CD4-positive, alpha-beta T cell (primary cell): ENCODE measurements around the gene RIPPLY3. TPM values are rescaled to one million over a fixed set of nuclear protein-coding genes. Genes with fewer than 3 reads are reported as not detected.
A peak's percentile ranks its signal among the peaks of the same experiment; 100 is the strongest.

Experiments used
- ATAC-seq: fragments of 200-7000 bp; cut with Tn5 transposase; one replicate; pipeline ENCODE4 v1.10.0; 2022; ENCODE audit warnings: mild to moderate bottlenecking; ENCODE audit not compliant: poor library complexity
- CTCF ChIA-PET: fragments of 350-600 bp; sonication (Branson Sonifier 250); formaldehyde crosslinking; loops from one replicate; lab custom pipeline; 2021; ENCODE audit warnings: antibody characterized with exemption, inconsistent platforms; lab: Charles Lee
- POLR2A ChIA-PET: fragments of 350-600 bp; sonication (Branson Sonifier 250); formaldehyde crosslinking; loops from one replicate; lab custom pipeline; 2021; ENCODE audit warnings: antibody characterized with exemption, inconsistent platforms; lab: Charles Lee
- DNase-seq, 14 experiments: peaks; one replicate each; pipeline ENCODE4 v3.0.0-alpha.2; 2013 to 2020; ENCODE audit warnings: mixed read lengths in 2 of 14
- H3K27ac ChIP-seq, 2 donors: one replicate each; pipeline versions ENCODE4 v1.5.1 to v1.7.0; 2013; ENCODE audit warnings: low read length in 2 of 2, low read depth in 1 of 2, mild to moderate bottlenecking in 1 of 2
- H3K27me3 ChIP-seq, 2 experiments: 1 replicate in 1 of 2; 2 replicates in 1 of 2; pipeline versions ENCODE4 v1.6.1 to v1.7.0; 2013; ENCODE audit warnings: low read length in 2 of 2, control low read depth in 1 of 2, mild to moderate bottlenecking in 1 of 2, moderate library complexity in 1 of 2; ENCODE audit not compliant: insufficient read depth in 2 of 2, control insufficient read depth in 1 of 2
- H3K36me3 ChIP-seq: one replicate; pipeline ENCODE4 v1.6.1; 2013; ENCODE audit warnings: low read length, control low read depth; ENCODE audit not compliant: insufficient read depth
- H3K4me1 ChIP-seq: one replicate; pipeline ENCODE4 v1.6.1; 2013; ENCODE audit warnings: low read length, control low read depth; ENCODE audit not compliant: insufficient read depth
- H3K4me3 ChIP-seq: one replicate; pipeline ENCODE4 v1.5.1; 2013; ENCODE audit warnings: mild to moderate bottlenecking, low read length, moderate library complexity
- H3K9me3 ChIP-seq, 2 experiments: 1 replicate in 1 of 2; 2 replicates in 1 of 2; pipeline versions ENCODE4 v1.6.1 to v1.7.0; 2013; ENCODE audit warnings: low read length in 2 of 2, mild to moderate bottlenecking in 2 of 2, control low read depth in 1 of 2, moderate library complexity in 1 of 2; ENCODE audit not compliant: control insufficient read depth in 1 of 2, insufficient read depth in 1 of 2
- H3K27ac Mint-ChIP-seq: one replicate; pipeline ENCODE4 v1.8.0; 2020; ENCODE audit warnings: mixed read lengths
- H3K27me3 Mint-ChIP-seq: one replicate; pipeline ENCODE4 v1.8.0; 2021; ENCODE audit warnings: mixed read lengths
- H3K36me3 Mint-ChIP-seq: one replicate; pipeline ENCODE4 v1.8.0; 2021; ENCODE audit warnings: low read depth, mixed read lengths
- H3K4me1 Mint-ChIP-seq: one replicate; pipeline ENCODE4 v1.8.0; 2021; ENCODE audit warnings: low read depth, mixed read lengths
- H3K4me3 Mint-ChIP-seq: one replicate; pipeline ENCODE4 v1.8.0; 2020; ENCODE audit warnings: mild to moderate bottlenecking, mixed read lengths
- H3K9me3 Mint-ChIP-seq: one replicate; pipeline ENCODE4 v1.8.0; 2020; ENCODE audit warnings: mixed read lengths
- CTCF ChIP-seq: fragments of 200-600 bp; IDR thresholded peaks from one replicate; pipeline ENCODE4 v1.8.0; 2022; ENCODE audit warnings: antibody characterized with exemption, mild to moderate bottlenecking
- intact Hi-C, 2 experiments: fragments of 100-400 bp; cut with DNase I in 1 of 2; cut with micrococcal nuclease in 1 of 2; formaldehyde crosslinking; loops; one replicate each; pipeline versions ENCODE4 v1.15.1 to v1.9.0; 2023 to 2025; cut with DNase I, micrococcal nuclease
- total RNA-seq, 174 experiments: library from RNA in 2 of 174; stranded (reverse) in 2 of 174; gene quantifications; one replicate each; pipeline ENCODE4 v1.2.3 and lab custom pipeline; 2021 to 2026

The RIPPLY3 gene
- total RNA-seq, 2 experiments from 2014 or later, result not detected

- Histone ChIP-seq H3K27ac (no peak overlapping the region), H3K9me3 (no peaks in the 10 kb centered on the region), H3K4me1 (peaks cover 5% of the 10 kb centered on the region), H3K4me3 (no peak overlapping the region), H3K27me3 (no peaks in the 10 kb centered on the region), H3K36me3 (peaks cover 4% of the 10 kb centered on the region)
- TF ChIP-seq CTCF, result no peak
- no peak for DNase-seq
- ChIA-PET CTCF (no interaction called here), POLR2A (no interaction called here)
- Mint-ChIP-seq H3K9me3 (no peaks in the 10 kb centered on the region), H3K27ac (no peak overlapping the region), H3K4me1 (peaks cover 12% of the 10 kb centered on the region), H3K27me3 (no peaks in the 10 kb centered on the region), H3K4me3 (no peak overlapping the region), H3K36me3 (peaks cover 30% of the 10 kb centered on the region)
- intact Hi-C loops, result loop anchor here in 1 of 2 experiments (10.0 kb wide), 2 partner anchors 304 to 886 kb away; partner anchors contain the start of genes CBR1 and VPS26C
- ATAC-seq, result no peak
Observed at GRCh38 chr21:36960676-36961284, 45.7 kb upstream of the RIPPLY3 start.

DNA sequence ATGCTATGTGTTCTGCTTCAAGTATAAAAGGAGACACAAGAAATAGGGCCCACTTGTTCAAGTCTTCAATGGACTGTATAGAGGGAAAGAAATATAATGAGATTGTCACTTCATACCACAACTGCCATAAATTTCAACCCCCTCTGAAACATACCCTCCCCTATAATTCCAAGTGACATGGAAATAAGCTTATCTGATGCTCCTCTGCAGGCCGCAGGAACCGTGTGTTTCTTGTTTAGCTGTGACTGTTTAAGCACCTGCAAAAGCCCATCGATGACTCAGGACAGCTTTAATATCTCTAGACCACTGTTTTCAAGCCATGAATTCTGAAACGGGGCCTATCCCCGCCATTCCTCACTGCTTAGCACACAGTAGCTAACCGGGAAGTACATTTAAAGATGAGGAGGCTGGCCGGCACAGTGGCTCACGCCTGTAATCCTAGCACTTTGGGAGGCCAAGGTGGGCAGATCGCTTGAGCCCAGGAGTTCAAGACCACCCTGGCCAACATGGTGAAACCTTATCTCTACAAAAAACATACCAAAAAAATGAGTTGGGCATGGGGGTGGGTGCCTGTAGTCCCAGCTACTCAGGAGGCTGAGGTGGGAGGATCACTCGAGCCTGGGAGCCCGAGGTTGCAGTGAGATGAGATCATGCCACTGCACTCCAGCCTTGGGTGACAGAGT, 44.3 kb upstream of the RIPPLY3 start:
- Mint-ChIP-seq H3K27me3 (no peaks in the 10 kb centered on the region), H3K4me1 (peaks cover 15% of the 10 kb centered on the region), H3K4me3 (no peak overlapping the region), H3K27ac (no peak overlapping the region), H3K36me3 (peaks cover 22% of the 10 kb centered on the region), H3K9me3 (no peaks in the 10 kb centered on the region)
- intact Hi-C loops, result loop anchor here in 1 of 2 experiments (10.0 kb wide), 2 partner anchors 303 to 887 kb away; partner anchors contain the start of genes CBR1 and VPS26C
- no peak for DNase-seq
- ChIA-PET CTCF (interaction anchor here (0.6 kb wide), 1 partner anchor 61 kb away, joined by 3 read pairs; no protein-coding TSS in a partner anchor), POLR2A (no interaction called here)
- Histone ChIP-seq H3K4me3 (no peak overlapping the region), H3K27ac (no peak overlapping the region), H3K27me3 (no peaks in the 10 kb centered on the region), H3K9me3 (no peaks in the 10 kb centered on the region), H3K4me1 (peaks cover 13% of the 10 kb centered on the region), H3K36me3 (no peaks in the 10 kb centered on the region)
- no peak for TF ChIP-seq CTCF
- no peak for ATAC-seq

DNA sequence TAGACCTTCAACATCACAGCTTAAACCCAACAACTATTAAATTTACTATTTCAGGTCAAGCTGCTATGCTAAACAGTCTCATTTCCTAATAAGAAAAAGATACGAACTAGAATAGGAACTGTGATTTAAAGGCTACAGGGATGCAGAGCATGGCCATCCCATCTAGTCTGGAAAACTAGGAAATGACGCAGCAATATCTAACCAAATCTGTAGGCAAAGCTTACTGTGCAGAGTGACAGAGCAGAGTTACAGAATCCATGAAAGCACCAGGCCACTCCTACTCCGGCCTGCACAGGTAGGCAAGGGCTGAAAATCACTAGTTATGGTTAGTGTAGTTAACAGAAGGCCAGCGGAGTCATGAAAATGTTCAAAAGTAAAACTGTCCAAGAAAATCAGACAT, 42.1 kb upstream of the RIPPLY3 start:
- Histone ChIP-seq H3K27me3 (no peaks in the 10 kb centered on the region), H3K4me1 (peaks cover 16% of the 10 kb centered on the region), H3K36me3 (no peaks in the 10 kb centered on the region), H3K9me3 (no peaks in the 10 kb centered on the region), H3K27ac (no peak overlapping the region), H3K4me3 (no peak overlapping the region)
- H3K27me3 Mint-ChIP-seq, result no peaks in the 10 kb centered on the region
- H3K4me3 Mint-ChIP-seq, result peak overlapping the region; percentile 37
- intact Hi-C loops, result loop anchor here in 1 of 2 experiments (10.0 kb wide), 2 partner anchors 300 to 890 kb away; partner anchors contain the start of genes CBR1 and VPS26C
- no peak for TF ChIP-seq CTCF
- POLR2A ChIA-PET, result no interaction called here
- CTCF ChIA-PET, result interaction anchor here (1.2 kb wide), 1 partner anchor 25 kb away, joined by 3 read pairs; no protein-coding TSS in a partner anchor
- peaks cover 20% of the 10 kb centered on the region for H3K4me1 Mint-ChIP-seq
- H3K27ac Mint-ChIP-seq, result peak overlapping the region; percentile 32
- peaks cover 21% of the 10 kb centered on the region for H3K36me3 Mint-ChIP-seq
- ATAC-seq (no peak), DNase-seq (no peak)
- H3K9me3 Mint-ChIP-seq, result no peaks in the 10 kb centered on the region
